Adipocyte (in vitro differentiated cells): ENCODE results near the gene KCTD13.
"Not testable (repeated sequence)": the region's sequence is repeated elsewhere in the genome, so short reads cannot be mapped to it uniquely, and the experiment has no call there.

Source experiments
- DNase-seq: peaks from one replicate; pipeline ENCODE4 v3.0.0-alpha.2; 2015; ENCODE audit warnings: low read depth
- H3K27me3 ChIP-seq: replicated peaks from 2 replicates; pipeline ENCODE4 v1.7.0; 2013; ENCODE audit warnings: mild to moderate bottlenecking, low read length, moderate library complexity; ENCODE audit not compliant: control insufficient read depth, insufficient read depth
- H3K36me3 ChIP-seq: 2 replicates; pipeline ENCODE4 v1.7.0; 2013; ENCODE audit warnings: low read length, mild to moderate bottlenecking, moderate library complexity; ENCODE audit not compliant: control insufficient read depth, insufficient read depth, severe bottlenecking
- H3K4me1 ChIP-seq: 2 replicates; pipeline ENCODE4 v1.7.0; 2013; ENCODE audit warnings: mild to moderate bottlenecking, low read length, moderate library complexity; ENCODE audit not compliant: control insufficient read depth, insufficient read depth
- H3K4me3 ChIP-seq: 2 replicates; pipeline ENCODE4 v1.7.0; 2013; ENCODE audit warnings: mild to moderate bottlenecking, low read length, moderate library complexity
- H3K9ac ChIP-seq: 2 replicates; pipeline ENCODE4 v1.7.0; 2013; ENCODE audit warnings: mild to moderate bottlenecking, low read length, moderate library complexity
- H3K9me3 ChIP-seq: 2 replicates; pipeline ENCODE4 v1.7.0; 2013; ENCODE audit warnings: mild to moderate bottlenecking, low read length, moderate library complexity; ENCODE audit not compliant: control insufficient read depth

KCTD13 gene

GRCh38 chr16:29893553-29893952 lies 32.5 kb downstream of the KCTD13 start:
- H3K9me3 ChIP-seq = no peaks in the 10 kb centered on the region
- H3K36me3 ChIP-seq = no peaks in the 10 kb centered on the region

GRCh38 chr16:29892458-29892813 lies 33.6 kb downstream of the KCTD13 start:
- Histone ChIP-seq H3K27me3 (peaks cover 25% of the 10 kb centered on the region), H3K4me1 (peaks cover 15% of the 10 kb centered on the region), H3K4me3 (no peak overlapping the region), H3K9me3 (no peaks in the 10 kb centered on the region), H3K9ac (no peak overlapping the region), H3K36me3 (no peaks in the 10 kb centered on the region)
- no peak for DNase-seq

More at GRCh38 chr16:29893553-29893952, 32.5 kb downstream of the KCTD13 start:
- H3K4me3 ChIP-seq = no peak overlapping the region
- no peak for DNase-seq
- no peak overlapping the region for H3K9ac ChIP-seq
- peaks cover 15% of the 10 kb centered on the region for H3K4me1 ChIP-seq
- H3K27me3 ChIP-seq = peaks cover 25% of the 10 kb centered on the region

- H3K4me1 ChIP-seq = peaks cover 15% of the 10 kb centered on the region
- DNase-seq = no peak
- peaks cover 22% of the 10 kb centered on the region for H3K27me3 ChIP-seq
- H3K36me3 ChIP-seq = no peaks in the 10 kb centered on the region
- H3K4me3 ChIP-seq = no peak overlapping the region
- no peaks in the 10 kb centered on the region for H3K9me3 ChIP-seq
- no peak overlapping the region for H3K9ac ChIP-seq
Observed at GRCh38 chr16:29891525-29892457, 34.2 kb downstream of the KCTD13 start.

- DNase-seq, H3K36me3 ChIP-seq, H3K9me3 ChIP-seq, H3K4me3 ChIP-seq, H3K9ac ChIP-seq: not testable (repeated sequence)
- peaks cover 15% of the 10 kb centered on the region for H3K27me3 ChIP-seq
- H3K4me1 ChIP-seq = peaks cover 15% of the 10 kb centered on the region
Observed at GRCh38 chr16:29889372-29889771, 36.7 kb downstream of the KCTD13 start.

- H3K4me1 ChIP-seq = no peaks in the 10 kb centered on the region
- DNase-seq = no peak
- no peak overlapping the region for H3K4me3 ChIP-seq
- H3K36me3 ChIP-seq = no peaks in the 10 kb centered on the region
- H3K27me3 ChIP-seq = peaks cover 18% of the 10 kb centered on the region
- no peak overlapping the region for H3K9ac ChIP-seq
- no peaks in the 10 kb centered on the region for H3K9me3 ChIP-seq
Observed at GRCh38 chr16:29883987-29884386, 42.0 kb downstream of the KCTD13 start.

GRCh38 chr16:29881050-29881449 lies 45.0 kb downstream of the KCTD13 start:
- no peak for DNase-seq
- Histone ChIP-seq H3K9ac (no peak overlapping the region), H3K4me3 (no peak overlapping the region), H3K36me3 (no peaks in the 10 kb centered on the region), H3K27me3 (peaks cover 22% of the 10 kb centered on the region), H3K4me1 (no peaks in the 10 kb centered on the region), H3K9me3 (peaks cover 4% of the 10 kb centered on the region)

GRCh38 chr16:29878172-29878571 lies 47.9 kb downstream of the KCTD13 start:
- DNase-seq = no peak
- no peak overlapping the region for H3K9ac ChIP-seq

GRCh38 chr16:29877266-29877961 lies 48.6 kb downstream of the KCTD13 start:
- DNase-seq = no peak
- Histone ChIP-seq H3K9ac (no peak overlapping the region), H3K9me3 (peaks cover 4% of the 10 kb centered on the region), H3K27me3 (peaks cover 32% of the 10 kb centered on the region), H3K4me3 (no peak overlapping the region), H3K4me1 (no peaks in the 10 kb centered on the region), H3K36me3 (no peaks in the 10 kb centered on the region)

More at GRCh38 chr16:29878172-29878571, 47.9 kb downstream of the KCTD13 start:
- Histone ChIP-seq H3K27me3 (peaks cover 32% of the 10 kb centered on the region), H3K4me1 (no peaks in the 10 kb centered on the region), H3K4me3 (no peak overlapping the region), H3K9me3 (peaks cover 4% of the 10 kb centered on the region), H3K36me3 (no peaks in the 10 kb centered on the region)

- no peak overlapping the region for H3K9ac ChIP-seq
- DNase-seq = no peak
- H3K4me1 ChIP-seq = no peaks in the 10 kb centered on the region
- peaks cover 32% of the 10 kb centered on the region for H3K27me3 ChIP-seq
- no peaks in the 10 kb centered on the region for H3K36me3 ChIP-seq
- H3K9me3 ChIP-seq = peaks cover 4% of the 10 kb centered on the region
- H3K4me3 ChIP-seq = no peak overlapping the region
Observed at GRCh38 chr16:29876594-29877249, 49.3 kb downstream of the KCTD13 start.

GRCh38 chr16:29876217-29876593 lies 49.8 kb downstream of the KCTD13 start:
- H3K4me1 ChIP-seq = no peaks in the 10 kb centered on the region
- no peak overlapping the region for H3K4me3 ChIP-seq
- H3K9ac ChIP-seq = no peak overlapping the region
- peaks cover 32% of the 10 kb centered on the region for H3K27me3 ChIP-seq
- H3K36me3 ChIP-seq = no peaks in the 10 kb centered on the region
- peaks cover 4% of the 10 kb centered on the region for H3K9me3 ChIP-seq
- DNase-seq = no peak

GRCh38 chr16:29875206-29875605 lies 50.8 kb downstream of the KCTD13 start:
- no peak overlapping the region for H3K4me3 ChIP-seq
- peaks cover 4% of the 10 kb centered on the region for H3K9me3 ChIP-seq
- H3K27me3 ChIP-seq = peaks cover 32% of the 10 kb centered on the region
- no peak overlapping the region for H3K9ac ChIP-seq
- no peaks in the 10 kb centered on the region for H3K4me1 ChIP-seq
- no peaks in the 10 kb centered on the region for H3K36me3 ChIP-seq
- DNase-seq = no peak
